Hepatocyte (in vitro differentiated cells): ENCODE results near the gene SLC6A8. TPM values are rescaled to one million over a fixed set of nuclear protein-coding genes. Genes with fewer than 3 reads are reported as not detected.
"Not testable (repeated sequence)": the region's sequence is repeated elsewhere in the genome, so short reads cannot be mapped to it uniquely, and the experiment has no call there.

Source experiments
- DNase-seq: peaks from one replicate; pipeline ENCODE4 v3.0.0-alpha.2; 2016; ENCODE audit warnings: low spot score
- H2AFZ ChIP-seq: fragments of 200-600 bp; sonication (generic); 2 replicates; pipeline ENCODE4 v1.6.0; 2016; ENCODE audit warnings: antibody characterized with exemption, mild to moderate bottlenecking
- H3K27ac ChIP-seq: fragments of 200-600 bp; sonication (generic); 2 replicates; pipeline ENCODE4 v1.5.1; 2016; ENCODE audit warnings: mild to moderate bottlenecking
- H3K27me3 ChIP-seq: fragments of 200-600 bp; sonication (generic); 2 replicates; pipeline ENCODE4 v1.6.1; 2016
- H3K36me3 ChIP-seq: fragments of 200-600 bp; sonication (generic); replicated peaks from 2 replicates; pipeline ENCODE4 v1.5.1; 2016; ENCODE audit warnings: low read depth; ENCODE audit not compliant: insufficient read depth
- H3K4me1 ChIP-seq: fragments of 200-600 bp; sonication (generic); 2 replicates; pipeline ENCODE4 v1.5.1; 2016; ENCODE audit warnings: mild to moderate bottlenecking, moderate library complexity; ENCODE audit not compliant: insufficient read depth
- H3K4me2 ChIP-seq: fragments of 200-600 bp; sonication (generic); 2 replicates; pipeline ENCODE4 v1.6.0; 2016
- H3K4me3 ChIP-seq: fragments of 200-600 bp; sonication (generic); 2 replicates; pipeline ENCODE4 v1.5.1; 2016; ENCODE audit warnings: mild to moderate bottlenecking
- H3K79me2 ChIP-seq: fragments of 200-600 bp; sonication (generic); 2 replicates; pipeline ENCODE4 v1.6.0; 2017; ENCODE audit warnings: mild to moderate bottlenecking
- H3K9me2 ChIP-seq: fragments of 200-600 bp; sonication (generic); replicated peaks from 2 replicates; pipeline ENCODE4 v1.6.0; 2017; ENCODE audit warnings: mild to moderate bottlenecking; ENCODE audit not compliant: insufficient read depth
- H3K9me3 ChIP-seq: fragments of 200-600 bp; sonication (generic); 2 replicates; pipeline ENCODE4 v1.5.1; 2016; ENCODE audit warnings: low read depth, mild to moderate bottlenecking
- H4K20me1 ChIP-seq: fragments of 200-600 bp; sonication (generic); 2 replicates; pipeline ENCODE4 v1.6.0; 2016; ENCODE audit warnings: mild to moderate bottlenecking; ENCODE audit not compliant: insufficient read depth, poor library complexity, severe bottlenecking
- EZH2 ChIP-seq: fragments of 200-600 bp; sonication (generic); IDR thresholded peaks from 2 replicates; pipeline ENCODE4 v1.6.1; 2016; ENCODE audit warnings: antibody characterized with exemption, mild to moderate bottlenecking, borderline replicate concordance
- EZH2phosphoT487 ChIP-seq: fragments of 200-600 bp; sonication (generic); IDR thresholded peaks from one replicate; pipeline ENCODE4 v1.6.1; 2018; ENCODE audit warnings: antibody characterized with exemption, mild to moderate bottlenecking, low read depth, moderate library complexity; ENCODE audit not compliant: unreplicated experiment, severe bottlenecking
- WGBS: methylation state at CpG from one replicate; pipeline ENCODE4 v1.1.6; 2016; ENCODE audit warnings: low lambda C conversion rate; ENCODE audit errors: missing lambda C conversion rate; 5-methylcytosine and 5-hydroxymethylcytosine counted together
- polyA plus RNA-seq: library from polyadenylated mRNA; unstranded; fragments of >200 nt; fragmentation: Nextera tagmentation; extraction: Ambion mirVana; gene quantifications from 2 replicates; pipeline ENCODE4 v1.2.1, GENCODE V29; 2016
- total RNA-seq: library from RNA; depleted of rRNA; stranded (reverse); fragments of >200 nt; gene quantifications from 2 replicates; pipeline ENCODE4 v1.2.3, GENCODE V29; 2014
- TF ChIP-seq, protein P1 (sequence below): fragments of 200-600 bp; sonication (generic); IDR thresholded peaks from 2 replicates; pipeline ENCODE4 v1.5.1; 2016; ENCODE audit warnings: antibody characterized with exemption, mild to moderate bottlenecking; ENCODE audit not compliant: poor library complexity

Gene SLC6A8
- total and polyA plus RNA-seq, 2 experiments from 2014 or later = 28.4 to 36.7 TPM

DNA sequence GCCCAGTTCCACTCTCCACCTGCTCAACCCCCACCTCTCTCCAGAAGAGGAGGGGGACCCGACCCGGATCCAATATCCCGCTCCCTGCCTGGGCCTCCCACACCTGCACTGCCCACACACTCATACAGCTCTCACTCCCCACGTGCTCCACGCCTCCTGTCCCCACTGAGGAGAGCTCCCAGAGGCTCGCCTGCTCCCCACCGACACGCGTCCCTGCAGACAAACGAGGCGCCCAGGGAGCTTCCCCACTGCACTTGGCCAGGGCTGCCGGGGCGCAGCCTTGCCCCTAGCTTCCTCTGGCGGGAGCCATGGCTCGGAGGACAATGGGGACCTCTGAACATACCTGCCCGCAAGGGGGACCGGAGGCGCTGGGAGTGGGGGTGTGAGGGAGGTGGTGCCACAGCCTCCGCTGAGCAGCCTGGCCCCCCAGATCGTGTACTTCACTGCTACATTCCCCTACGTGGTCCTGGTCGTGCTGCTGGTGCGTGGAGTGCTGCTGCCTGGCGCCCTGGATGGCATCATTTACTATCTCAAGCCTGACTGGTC is 5.0 kb downstream of the SLC6A8 start:
- 88% methylated on average over 24 of the region's 24 CpGs for WGBS
- Histone ChIP-seq H3K4me3 (no peak overlapping the region), H3K79me2 (no peaks in the 10 kb centered on the region), H3K9me3 (no peaks in the 10 kb centered on the region), H3K27me3 (no peaks in the 10 kb centered on the region), H3K4me1 (no peaks in the 10 kb centered on the region), H4K20me1 (peaks cover 2% of the 10 kb centered on the region), H2AFZ (no peak overlapping the region), H3K36me3 (no peaks in the 10 kb centered on the region), H3K27ac (no peak overlapping the region), H3K4me2 (no peak overlapping the region), H3K9me2 (no peaks in the 10 kb centered on the region)
- no peak for DNase-seq
- TF ChIP-seq, protein P1, sequence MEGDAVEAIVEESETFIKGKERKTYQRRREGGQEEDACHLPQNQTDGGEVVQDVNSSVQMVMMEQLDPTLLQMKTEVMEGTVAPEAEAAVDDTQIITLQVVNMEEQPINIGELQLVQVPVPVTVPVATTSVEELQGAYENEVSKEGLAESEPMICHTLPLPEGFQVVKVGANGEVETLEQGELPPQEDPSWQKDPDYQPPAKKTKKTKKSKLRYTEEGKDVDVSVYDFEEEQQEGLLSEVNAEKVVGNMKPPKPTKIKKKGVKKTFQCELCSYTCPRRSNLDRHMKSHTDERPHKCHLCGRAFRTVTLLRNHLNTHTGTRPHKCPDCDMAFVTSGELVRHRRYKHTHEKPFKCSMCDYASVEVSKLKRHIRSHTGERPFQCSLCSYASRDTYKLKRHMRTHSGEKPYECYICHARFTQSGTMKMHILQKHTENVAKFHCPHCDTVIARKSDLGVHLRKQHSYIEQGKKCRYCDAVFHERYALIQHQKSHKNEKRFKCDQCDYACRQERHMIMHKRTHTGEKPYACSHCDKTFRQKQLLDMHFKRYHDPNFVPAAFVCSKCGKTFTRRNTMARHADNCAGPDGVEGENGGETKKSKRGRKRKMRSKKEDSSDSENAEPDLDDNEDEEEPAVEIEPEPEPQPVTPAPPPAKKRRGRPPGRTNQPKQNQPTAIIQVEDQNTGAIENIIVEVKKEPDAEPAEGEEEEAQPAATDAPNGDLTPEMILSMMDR = no peak
- TF ChIP-seq EZH2phosphoT487 (no peak), EZH2 (no peak)

DNA sequence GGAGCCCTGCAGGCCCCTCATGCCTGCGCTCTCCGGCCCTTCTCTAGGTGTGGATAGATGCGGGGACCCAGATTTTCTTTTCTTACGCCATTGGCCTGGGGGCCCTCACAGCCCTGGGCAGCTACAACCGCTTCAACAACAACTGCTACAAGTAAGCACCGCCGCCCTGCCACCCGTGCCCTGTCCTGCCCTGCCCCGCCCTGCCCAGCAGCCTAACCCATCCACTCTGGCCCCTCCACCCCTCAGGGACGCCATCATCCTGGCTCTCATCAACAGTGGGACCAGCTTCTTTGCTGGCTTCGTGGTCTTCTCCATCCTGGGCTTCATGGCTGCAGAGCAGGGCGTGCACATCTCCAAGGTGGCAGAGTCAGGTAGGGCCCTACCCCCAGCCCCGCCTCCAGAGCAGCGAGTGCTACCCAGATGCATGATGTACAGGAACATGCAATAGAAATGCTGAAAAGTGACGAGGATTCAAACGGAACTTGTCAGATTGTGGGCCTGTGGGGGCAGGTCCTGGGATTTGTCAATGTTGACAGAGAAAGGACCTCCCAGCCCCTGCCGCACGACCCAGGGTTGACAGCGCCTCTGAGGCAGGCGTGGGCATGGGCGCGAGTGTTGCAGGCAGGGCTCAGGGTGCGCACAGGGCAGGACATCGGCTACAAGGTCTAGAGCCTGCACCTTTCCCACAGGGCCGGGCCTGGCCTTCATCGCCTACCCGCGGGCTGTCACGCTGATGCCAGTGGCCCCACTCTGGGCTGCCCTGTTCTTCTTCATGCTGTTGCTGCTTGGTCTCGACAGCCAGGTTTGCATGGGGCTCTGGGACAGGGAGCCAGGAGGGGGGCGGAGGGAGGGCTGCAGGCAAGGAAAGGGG is 5.7 kb downstream of the SLC6A8 start:
- TF ChIP-seq EZH2 (no peak), EZH2phosphoT487 (no peak)
- TF ChIP-seq, protein P1 = no peak
- Histone ChIP-seq H3K36me3 (no peaks in the 10 kb centered on the region), H4K20me1 (peaks cover 2% of the 10 kb centered on the region), H3K79me2 (no peaks in the 10 kb centered on the region), H3K4me3 (no peak overlapping the region), H3K9me3 (no peaks in the 10 kb centered on the region), H3K9me2 (no peaks in the 10 kb centered on the region), H3K27me3 (no peaks in the 10 kb centered on the region), H3K4me1 (no peaks in the 10 kb centered on the region), H2AFZ (no peak overlapping the region), H3K4me2 (no peak overlapping the region), H3K27ac (no peak overlapping the region)
- WGBS = 87% methylated on average over 21 of the region's 31 CpGs
- DNase-seq = no peak

DNA sequence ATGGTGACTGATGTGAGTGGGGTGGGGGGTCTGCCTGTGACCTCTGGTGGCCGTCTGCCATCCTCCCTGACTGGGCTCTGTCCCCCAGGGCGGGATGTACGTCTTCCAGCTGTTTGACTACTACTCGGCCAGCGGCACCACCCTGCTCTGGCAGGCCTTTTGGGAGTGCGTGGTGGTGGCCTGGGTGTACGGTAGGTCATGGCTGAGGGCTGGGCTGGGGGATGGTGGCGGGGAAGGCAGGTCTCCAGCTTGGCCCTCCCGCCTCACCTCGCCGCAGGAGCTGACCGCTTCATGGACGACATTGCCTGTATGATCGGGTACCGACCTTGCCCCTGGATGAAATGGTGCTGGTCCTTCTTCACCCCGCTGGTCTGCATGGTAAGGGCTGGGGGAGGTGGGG is 6.5 kb downstream of the SLC6A8 start:
- 88% methylated on average over 13 of the region's 16 CpGs for WGBS
- not testable (repeated sequence) for H3K79me2 ChIP-seq, H3K4me2 ChIP-seq, H3K4me3 ChIP-seq, DNase-seq, H3K27me3 ChIP-seq, H3K9me3 ChIP-seq, H3K27ac ChIP-seq, H4K20me1 ChIP-seq, H3K36me3 ChIP-seq, H2AFZ ChIP-seq, H3K9me2 ChIP-seq, H3K4me1 ChIP-seq

DNA sequence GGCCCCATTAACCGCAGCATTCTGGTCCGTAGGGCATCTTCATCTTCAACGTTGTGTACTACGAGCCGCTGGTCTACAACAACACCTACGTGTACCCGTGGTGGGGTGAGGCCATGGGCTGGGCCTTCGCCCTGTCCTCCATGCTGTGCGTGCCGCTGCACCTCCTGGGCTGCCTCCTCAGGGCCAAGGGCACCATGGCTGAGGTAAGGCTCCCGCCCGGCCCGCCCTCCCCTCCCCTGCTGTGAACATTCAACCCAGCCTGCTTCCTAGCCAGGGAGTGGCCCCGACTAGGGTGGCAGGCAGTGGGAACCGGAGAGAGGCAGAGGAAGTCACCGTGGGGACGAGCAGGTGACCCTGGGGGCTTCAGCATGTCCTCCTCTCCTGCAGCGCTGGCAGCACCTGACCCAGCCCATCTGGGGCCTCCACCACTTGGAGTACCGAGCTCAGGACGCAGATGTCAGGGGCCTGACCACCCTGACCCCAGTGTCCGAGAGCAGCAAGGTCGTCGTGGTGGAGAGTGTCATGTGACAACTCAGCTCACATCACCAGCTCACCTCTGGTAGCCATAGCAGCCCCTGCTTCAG is 7.1 kb downstream of the SLC6A8 start:
- no peak for DNase-seq
- Histone ChIP-seq H3K27ac (no peak overlapping the region), H3K27me3 (no peaks in the 10 kb centered on the region), H3K9me3 (no peaks in the 10 kb centered on the region), H4K20me1 (no peaks in the 10 kb centered on the region), H2AFZ (no peak overlapping the region), H3K4me2 (no peak overlapping the region), H3K36me3 (no peaks in the 10 kb centered on the region), H3K4me1 (no peaks in the 10 kb centered on the region), H3K79me2 (no peaks in the 10 kb centered on the region), H3K9me2 (no peaks in the 10 kb centered on the region), H3K4me3 (no peak overlapping the region)
- 91% methylated on average over 17 of the region's 23 CpGs for WGBS
- no peak for TF ChIP-seq EZH2phosphoT487
- no peak for TF ChIP-seq EZH2
- TF ChIP-seq, protein P1 = no peak
